ENCODE measurements around the gene TNNT3.

- TF ChIP-seq CTCF (IDR thresholded peaks at IDR 0.05 in 8 of 11, conservative IDR thresholded peaks at IDR 0.05 in 3 of 11): peak in 1 of 11 experiments; percentile 2
- no peak for TF ChIP-seq POLR2A (IDR thresholded peaks at IDR 0.05)
- TF ChIP-seq POLR2AphosphoS5 (IDR thresholded peaks at IDR 0.05): peak in 2 of 3 donors; percentile 45 to 65
These were observed 39.4 kb upstream of the TNNT3 start for GRCh38 chr11:1879941-1880720.
